NCI-H146 treated with DMSO at 0.1 percent for 48 hours (cell line): ENCODE measurements around the gene PIGQ.

Experiments used
- DNase-seq: peaks from one replicate; lab custom pipeline; 2025; ENCODE audit not compliant: unreplicated experiment; lab: John Stamatoyannopoulos, UW

PIGQ gene

GRCh38 chr16:533391-534123, 36.2 kb upstream of the PIGQ start:
- DNase-seq, result no peak

- DNase-seq, result no peak
These were observed 35.6 kb upstream of the PIGQ start for GRCh38 chr16:534135-534534.

- no peak for DNase-seq
These were observed 34.8 kb upstream of the PIGQ start for GRCh38 chr16:534856-535445.

- no peak for DNase-seq
These were observed 34.0 kb upstream of the PIGQ start for GRCh38 chr16:535446-536405.

GRCh38 chr16:536746-537145, 33.0 kb upstream of the PIGQ start:
- no peak for DNase-seq

- no peak for DNase-seq
These were observed 32.1 kb upstream of the PIGQ start for GRCh38 chr16:537415-538335.

GRCh38 chr16:539901-540530, 29.8 kb upstream of the PIGQ start:
- DNase-seq, result no peak

- no peak for DNase-seq
These were observed 29.0 kb upstream of the PIGQ start for GRCh38 chr16:540645-541340.

- no peak for DNase-seq
These were observed 26.2 kb upstream of the PIGQ start for GRCh38 chr16:543301-544164.

GRCh38 chr16:544517-544916, 25.3 kb upstream of the PIGQ start:
- DNase-seq, result no peak

GRCh38 chr16:546909-547770, 22.6 kb upstream of the PIGQ start:
- no peak for DNase-seq

- no peak for DNase-seq
These were observed 21.2 kb upstream of the PIGQ start for GRCh38 chr16:548586-548985.

GRCh38 chr16:549544-550263, 20.1 kb upstream of the PIGQ start:
- DNase-seq, result no peak

- no peak for DNase-seq
These were observed 18.6 kb upstream of the PIGQ start for GRCh38 chr16:551210-551609.

GRCh38 chr16:552171-552570, 17.6 kb upstream of the PIGQ start:
- DNase-seq, result no peak

- no peak for DNase-seq
These were observed 16.0 kb upstream of the PIGQ start for GRCh38 chr16:553601-554296.

- no peak for DNase-seq
These were observed 15.5 kb upstream of the PIGQ start for GRCh38 chr16:554297-554621.
